Measurements from ENCODE around the gene PCNX1. TPM values are rescaled to one million over a fixed set of nuclear protein-coding genes. Genes with fewer than 3 reads are reported as not detected.
A peak's percentile ranks its signal among the peaks of the same experiment; 100 is the strongest.
"Not testable (repeated sequence)": the region's sequence is repeated elsewhere in the genome, so short reads cannot be mapped to it uniquely, and the experiment has no call there.

PCNX1 gene
- total RNA-seq, 8 experiments from 2014 or later: 17.2 to 79.9 (median 32.7) TPM

DNA sequence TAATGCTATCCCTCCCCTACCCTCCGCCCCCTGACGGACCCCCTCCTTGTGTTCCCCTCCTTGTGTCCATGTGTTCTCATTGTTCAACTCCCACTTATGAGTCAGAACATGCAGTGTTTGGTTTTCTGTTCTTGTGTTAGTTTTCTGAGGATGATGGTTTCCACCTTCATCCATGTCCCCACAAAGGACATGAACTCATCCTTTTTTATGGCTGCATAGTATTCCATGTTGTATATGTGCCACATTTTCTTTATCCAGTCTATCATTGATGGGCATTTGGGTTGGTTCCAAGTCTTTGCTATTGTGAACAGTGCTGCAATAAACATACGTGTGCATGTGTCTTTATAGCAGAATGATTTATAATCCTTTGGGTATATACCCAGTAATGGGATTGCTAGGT lies 112.7 kb downstream of the PCNX1 start:
- in situ Hi-C loops (cut with MboI; ENCODE audit: low pct_unique_long_range_greater_than_20kb in 2 of 9, low sequenced_read_pairs in 9 of 9, unreplicated experiment in 9 of 9): not testable (repeated sequence)

DNA sequence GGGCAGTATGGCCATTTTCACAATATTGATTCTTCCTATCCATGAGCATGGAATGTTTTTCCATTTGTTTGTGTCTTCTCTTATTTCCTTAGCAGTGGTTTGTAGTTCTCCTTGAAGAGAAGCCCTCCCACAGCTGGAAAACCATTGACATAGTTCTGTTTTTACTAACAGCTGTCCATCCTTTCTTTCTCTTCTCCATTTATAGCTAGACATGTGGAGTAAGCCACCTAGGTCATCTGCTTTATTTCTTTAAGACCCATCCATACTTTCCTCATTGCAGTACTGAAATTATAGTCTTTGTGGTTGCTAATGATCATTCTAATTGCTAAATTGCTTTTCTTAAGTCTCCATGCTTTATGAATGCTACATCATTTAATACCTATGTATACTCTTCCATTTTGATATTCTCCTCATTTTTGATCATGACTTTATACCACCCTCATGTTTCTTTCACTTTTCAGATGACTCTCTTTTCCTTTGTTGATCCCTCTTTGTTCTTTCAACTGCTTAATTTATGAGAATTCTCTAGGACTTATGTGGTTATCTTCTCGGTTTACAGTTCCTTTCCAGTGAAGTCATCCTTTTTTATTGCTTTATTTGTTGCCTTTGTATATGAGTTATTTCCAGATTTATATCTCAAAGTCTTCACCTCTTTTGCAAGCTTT lies 114.2 kb downstream of the PCNX1 start:
- Histone ChIP-seq H3K4me1 (replicated peaks in 1 of 2) (no peaks in the 10 kb centered on the region), H3K27ac (no peak overlapping the region), H3K4me3 (no peak overlapping the region)
- 0 to 100% (median 64%) methylated on average over 1 of the region's 1 CpG; no CpG with 5 or more reads in 1 of the 10 experiments for WGBS, 10 experiments
- ATAC-seq (replicated peaks in 6 of 8): peak in 2 of 8 experiments; percentile 66 to 78
- in situ Hi-C loops (cut with MboI; ENCODE audit: low pct_unique_long_range_greater_than_20kb in 2 of 9, low sequenced_read_pairs in 9 of 9, unreplicated experiment in 9 of 9): no loop called here

More for the DNA sequence above, 112.7 kb downstream of the PCNX1 start:
- H3K4me3 ChIP-seq; H3K4me1 ChIP-seq (replicated peaks in 1 of 2); H3K27ac ChIP-seq; ATAC-seq (replicated peaks in 6 of 8): not testable (repeated sequence)
- WGBS, 10 experiments: no CpG with 5 or more reads among the region's 3 CpGs

DNA sequence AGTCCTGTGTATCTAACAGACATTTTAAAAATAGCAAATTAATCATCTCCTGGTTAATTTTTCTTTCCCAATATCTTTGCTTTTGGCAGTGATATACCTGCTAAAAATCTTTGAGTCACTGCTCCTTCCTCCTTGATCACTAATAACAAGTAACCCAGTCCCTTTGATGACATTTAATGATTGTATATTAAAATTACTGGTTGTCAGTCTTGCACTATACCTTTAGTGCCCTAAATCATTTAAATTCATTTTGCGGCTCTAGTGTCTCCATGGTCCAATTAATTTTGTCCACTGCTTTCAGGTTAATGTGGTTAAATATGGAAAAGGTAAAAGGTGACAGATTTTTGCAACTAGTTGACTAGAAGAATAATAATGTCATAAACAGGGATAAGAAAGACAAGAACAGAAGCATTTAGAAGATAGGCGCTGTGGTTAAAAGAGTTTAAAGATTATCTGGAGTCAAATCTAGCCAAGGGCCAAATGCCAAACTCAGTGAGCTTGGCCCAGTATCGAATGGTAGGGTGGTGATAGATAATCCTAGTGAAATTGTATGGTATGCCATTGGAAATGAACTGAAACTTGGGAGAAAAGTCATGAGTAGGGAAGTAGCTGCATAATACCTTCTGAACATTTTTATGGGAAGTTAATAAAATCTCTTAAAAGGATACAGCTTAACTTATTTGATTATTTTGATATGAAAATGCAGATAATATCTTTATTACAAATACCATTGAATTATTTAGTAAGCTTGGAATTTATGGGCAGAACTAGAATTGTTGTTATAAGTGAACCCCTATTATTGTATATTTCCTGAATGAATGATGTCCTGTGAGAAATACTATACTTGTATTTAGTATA lies 115.0 kb downstream of the PCNX1 start:
- in situ Hi-C loops (cut with MboI; ENCODE audit: low pct_unique_long_range_greater_than_20kb in 2 of 9, low sequenced_read_pairs in 9 of 9, unreplicated experiment in 9 of 9): no loop called here
- Histone ChIP-seq H3K4me3 (no peak overlapping the region), H3K4me1 (replicated peaks in 1 of 2) (no peaks in the 10 kb centered on the region), H3K27ac (no peak overlapping the region)
- WGBS, 10 experiments: 50 to 100% (median 93%) methylated on average over 1 to 3 of the region's 3 CpGs; no CpG with 5 or more reads in 1 of the 10 experiments
- no peak for ATAC-seq (replicated peaks in 6 of 8)

DNA sequence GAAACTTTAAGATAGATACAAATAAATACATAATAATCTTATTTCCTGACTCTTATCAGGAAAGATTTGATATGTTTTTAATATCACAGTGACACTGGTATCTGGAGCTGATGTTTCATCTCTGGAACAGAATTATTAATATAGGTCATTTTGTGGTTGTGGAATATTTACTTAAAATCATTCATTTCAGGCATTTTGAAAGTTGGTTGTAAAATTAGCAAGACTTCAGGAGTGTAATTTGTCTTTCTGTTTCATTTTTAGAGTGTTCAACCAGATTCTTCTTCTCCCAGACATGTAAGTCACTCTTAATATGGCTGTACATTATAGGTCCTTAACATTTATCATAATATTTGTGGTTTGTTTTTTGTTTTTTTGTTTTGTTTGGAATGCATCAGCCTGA lies 115.7 kb downstream of the PCNX1 start:
- in situ Hi-C loops (cut with MboI; ENCODE audit: low pct_unique_long_range_greater_than_20kb in 2 of 9, low sequenced_read_pairs in 9 of 9, unreplicated experiment in 9 of 9): no loop called here
- no peaks in the 10 kb centered on the region for H3K4me1 ChIP-seq (replicated peaks in 1 of 2)
- H3K4me3 ChIP-seq: no peak overlapping the region
- H3K27ac ChIP-seq: no peak overlapping the region
- no peak for ATAC-seq (replicated peaks in 6 of 8)

DNA sequence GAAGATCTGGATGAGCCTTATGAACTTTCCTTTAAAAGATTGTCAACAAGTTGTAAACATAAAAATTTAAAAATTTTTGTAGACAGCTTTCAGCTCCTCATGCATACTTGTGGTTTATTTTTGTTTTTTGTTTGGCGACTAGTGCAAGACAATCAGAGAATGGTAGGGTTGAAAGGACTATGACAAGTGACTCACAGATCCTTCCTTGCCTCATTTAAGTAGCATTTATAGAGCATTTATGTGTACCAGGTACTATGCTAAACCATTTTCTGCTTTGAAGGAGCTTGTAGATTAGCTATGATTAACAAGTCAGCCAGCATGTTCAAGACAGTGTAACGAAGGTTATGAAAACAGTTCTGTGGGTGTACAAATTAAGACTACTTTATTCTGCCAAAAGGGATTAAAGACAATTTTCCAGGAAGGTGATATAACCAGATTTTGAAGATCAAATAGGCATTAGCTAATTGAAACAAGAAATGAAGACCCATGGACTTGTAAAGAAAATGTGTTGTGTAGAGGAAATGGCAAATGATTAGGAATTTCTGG lies 122.0 kb downstream of the PCNX1 start:
- Histone ChIP-seq H3K4me1 (replicated peaks in 1 of 2) (no peaks in the 10 kb centered on the region), H3K27ac (no peak overlapping the region), H3K4me3 (no peak overlapping the region)
- WGBS, 10 experiments: 20 to 100% (median 83%) methylated on average over 1 to 2 of the region's 2 CpGs; no CpG with 5 or more reads in 1 of the 10 experiments
- ATAC-seq (replicated peaks in 6 of 8): no peak
- in situ Hi-C loops (cut with MboI; ENCODE audit: low pct_unique_long_range_greater_than_20kb in 2 of 9, low sequenced_read_pairs in 9 of 9, unreplicated experiment in 9 of 9): no loop called here

DNA sequence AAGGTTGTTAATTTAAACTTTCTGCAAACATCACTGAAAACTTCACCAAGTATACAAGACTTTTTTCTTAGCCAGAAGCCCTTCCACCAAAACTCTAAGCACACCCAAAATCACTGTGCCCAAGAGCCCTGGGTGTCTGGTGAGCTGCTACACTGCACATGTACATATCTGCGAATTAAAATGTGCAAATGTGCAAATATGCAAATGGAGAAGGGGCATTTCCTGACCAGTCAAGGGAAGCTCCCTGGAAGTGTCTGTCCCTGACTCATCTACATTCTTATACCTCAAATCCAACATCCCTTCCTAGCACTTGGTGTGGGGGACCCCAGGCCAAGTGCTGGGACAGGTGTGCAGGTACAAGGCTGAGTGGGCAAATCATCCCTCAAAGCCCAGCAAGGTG lies 123.7 kb downstream of the PCNX1 start:
- no peaks in the 10 kb centered on the region for H3K4me1 ChIP-seq (replicated peaks in 1 of 2)
- in situ Hi-C loops (cut with MboI; ENCODE audit: low pct_unique_long_range_greater_than_20kb in 2 of 9, low sequenced_read_pairs in 9 of 9, unreplicated experiment in 9 of 9): no loop called here
- ATAC-seq (replicated peaks in 6 of 8): peak in 4 of 8 experiments; percentile 13 to 100 (median 100)
- WGBS, 10 experiments: 0 to 100% (median 40%) methylated on average over 1 of the region's 1 CpG; no CpG with 5 or more reads in 6 of the 10 experiments
- H3K4me3 ChIP-seq: no peak overlapping the region
- no peak overlapping the region for H3K27ac ChIP-seq

DNA sequence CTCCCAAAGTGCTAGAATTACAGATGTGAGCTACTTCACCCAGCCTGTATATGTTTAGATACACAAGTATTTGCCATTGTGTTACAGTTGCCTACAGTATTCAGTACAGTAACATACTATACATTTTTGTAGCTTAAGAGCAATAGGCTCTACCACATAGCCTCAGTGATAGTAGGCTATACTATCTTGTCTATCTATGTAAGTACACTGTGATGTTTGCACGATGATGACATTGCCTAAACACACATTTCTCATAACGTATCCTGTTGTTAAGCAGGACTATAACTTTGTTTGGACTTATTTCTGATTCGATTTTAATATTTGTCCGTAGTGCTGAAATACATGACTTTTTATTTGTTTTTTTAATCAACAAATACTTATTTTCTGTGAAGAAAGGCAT lies 129.2 kb downstream of the PCNX1 start:
- in situ Hi-C loops (cut with MboI; ENCODE audit: low pct_unique_long_range_greater_than_20kb in 2 of 9, low sequenced_read_pairs in 9 of 9, unreplicated experiment in 9 of 9): no loop called here
- no peak overlapping the region for H3K4me3 ChIP-seq
- H3K27ac ChIP-seq: no peak overlapping the region
- no peaks in the 10 kb centered on the region for H3K4me1 ChIP-seq (replicated peaks in 1 of 2)
- WGBS, 10 experiments: 92 to 100% (median 96%) methylated on average over 3 to 4 of the region's 4 CpGs; no CpG with 5 or more reads in 3 of the 10 experiments
- no peak for ATAC-seq (replicated peaks in 6 of 8)

DNA sequence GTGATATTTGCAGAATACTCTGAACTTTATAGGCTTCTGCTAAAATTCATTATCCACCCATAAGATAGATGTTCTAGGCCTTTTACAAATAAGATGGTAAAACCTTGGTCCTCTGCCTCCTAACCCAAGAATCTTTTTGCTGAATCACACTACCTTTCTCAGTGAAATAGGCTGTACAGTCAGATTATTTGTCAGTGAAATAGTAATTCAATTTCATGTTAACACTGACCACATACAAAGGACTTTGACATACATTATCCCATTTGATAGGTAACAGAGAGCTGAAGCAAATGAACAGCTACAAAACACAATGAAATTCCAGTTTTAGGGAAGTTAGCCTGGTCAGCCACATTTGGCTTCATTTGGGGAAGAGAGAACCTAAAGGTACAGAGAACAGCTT lies 141.1 kb downstream of the PCNX1 start:
- no peak for ATAC-seq (replicated peaks in 6 of 8)
- Histone ChIP-seq H3K4me1 (replicated peaks in 1 of 2) (no peaks in the 10 kb centered on the region), H3K27ac (no peak overlapping the region), H3K4me3 (no peak overlapping the region)
- in situ Hi-C loops (cut with MboI; ENCODE audit: low pct_unique_long_range_greater_than_20kb in 2 of 9, low sequenced_read_pairs in 9 of 9, unreplicated experiment in 9 of 9): no loop called here

DNA sequence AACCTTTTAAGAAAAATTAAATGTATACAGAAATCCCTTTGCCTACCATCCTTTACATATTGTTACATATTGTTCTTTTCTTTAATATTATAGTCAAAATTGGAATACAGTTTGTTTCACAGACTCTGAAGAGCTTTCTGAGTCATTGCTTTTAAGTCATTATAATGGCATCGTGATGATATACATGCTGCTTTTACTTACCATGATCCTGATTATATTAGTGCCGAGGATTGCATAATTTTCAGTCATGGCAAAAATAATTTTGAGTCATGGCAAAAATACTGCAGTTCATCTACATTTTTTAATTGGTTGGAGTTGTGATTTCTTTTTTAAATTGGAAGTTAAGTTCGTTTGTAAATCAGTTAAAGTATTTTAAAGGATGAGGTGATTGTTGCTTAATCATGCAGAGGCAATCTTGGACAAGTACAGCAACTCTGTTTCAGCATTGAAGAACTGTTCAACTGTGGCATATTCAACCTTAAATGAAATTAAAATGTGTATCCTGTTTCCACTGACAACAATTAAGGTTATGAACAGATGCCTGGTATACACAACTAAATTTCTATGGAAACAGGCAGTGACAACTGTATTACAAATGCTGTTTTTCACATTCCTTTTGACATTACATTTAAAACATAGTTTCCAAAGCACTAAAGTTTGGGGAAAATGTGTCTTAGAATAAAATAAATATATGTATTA lies 142.3 kb downstream of the PCNX1 start:
- WGBS, 10 experiments: 0 to 97% (median 61%) methylated on average over 1 to 3 of the region's 3 CpGs; no CpG with 5 or more reads in 2 of the 10 experiments
- Histone ChIP-seq H3K4me3 (no peak overlapping the region), H3K4me1 (replicated peaks in 1 of 2) (no peaks in the 10 kb centered on the region), H3K27ac (no peak overlapping the region)
- peak in 3 of 8 experiments; percentile 24 to 73 (median 71) for ATAC-seq (replicated peaks in 6 of 8)
- in situ Hi-C loops (cut with MboI; ENCODE audit: low pct_unique_long_range_greater_than_20kb in 2 of 9, low sequenced_read_pairs in 9 of 9, unreplicated experiment in 9 of 9): no loop called here

DNA sequence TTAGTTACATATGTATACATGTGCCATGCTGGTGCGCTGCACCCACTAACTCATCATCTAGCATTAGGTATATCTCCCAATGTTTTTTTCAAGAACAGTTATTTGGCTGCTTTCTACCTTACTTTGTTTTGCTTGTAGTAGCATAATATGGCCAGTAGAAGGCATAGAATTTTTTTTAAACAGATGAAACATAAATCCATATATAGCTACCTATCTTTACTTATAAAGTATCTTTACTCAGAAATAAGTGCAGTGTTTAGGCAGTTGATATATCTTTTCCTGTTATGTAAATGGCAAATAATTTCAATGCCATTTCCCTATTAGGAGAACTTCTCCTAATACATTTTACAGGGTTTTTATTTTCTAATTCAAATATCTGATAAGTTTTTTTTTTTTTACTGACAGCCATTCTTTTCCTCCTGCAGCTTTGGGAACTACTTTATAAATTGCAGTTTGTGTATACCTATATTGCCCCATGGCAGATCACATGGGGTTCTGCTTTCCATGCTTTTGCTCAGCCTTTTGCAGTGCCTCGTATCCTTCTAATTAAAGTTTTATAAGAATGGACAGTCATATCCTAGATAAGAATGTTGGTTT lies 143.1 kb downstream of the PCNX1 start:
- in situ Hi-C loops (cut with MboI; ENCODE audit: low pct_unique_long_range_greater_than_20kb in 2 of 9, low sequenced_read_pairs in 9 of 9, unreplicated experiment in 9 of 9): no loop called here
- H3K4me1 ChIP-seq (replicated peaks in 1 of 2): no peaks in the 10 kb centered on the region
- WGBS, 10 experiments: 88 to 100% (median 100%) methylated on average over 1 to 2 of the region's 2 CpGs; no CpG with 5 or more reads in 2 of the 10 experiments
- peak in 2 of 8 experiments; percentile 30 for ATAC-seq (replicated peaks in 6 of 8)
- no peak overlapping the region for H3K27ac ChIP-seq
- no peak overlapping the region for H3K4me3 ChIP-seq

DNA sequence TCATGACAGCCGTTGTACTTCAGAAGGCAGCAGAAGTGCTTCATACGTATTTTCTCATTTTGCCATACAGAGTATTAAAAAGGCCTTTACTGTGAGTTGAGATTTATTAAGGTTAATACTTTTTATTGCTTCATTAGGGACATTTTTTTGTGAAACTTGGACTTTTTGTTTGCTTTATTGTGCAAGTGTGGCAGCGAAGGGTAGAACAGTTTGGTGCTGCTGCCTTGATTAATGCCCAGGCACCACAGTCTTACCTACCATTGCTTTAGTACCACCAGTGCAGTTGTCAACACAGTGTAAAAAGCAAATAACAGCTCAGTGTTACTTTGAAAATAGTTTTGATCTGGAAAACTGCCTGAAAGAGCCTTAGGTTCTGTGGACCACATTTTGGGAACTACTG lies 147.4 kb downstream of the PCNX1 start:
- no peak for ATAC-seq (replicated peaks in 6 of 8)
- H3K4me3 ChIP-seq: no peak overlapping the region

DNA sequence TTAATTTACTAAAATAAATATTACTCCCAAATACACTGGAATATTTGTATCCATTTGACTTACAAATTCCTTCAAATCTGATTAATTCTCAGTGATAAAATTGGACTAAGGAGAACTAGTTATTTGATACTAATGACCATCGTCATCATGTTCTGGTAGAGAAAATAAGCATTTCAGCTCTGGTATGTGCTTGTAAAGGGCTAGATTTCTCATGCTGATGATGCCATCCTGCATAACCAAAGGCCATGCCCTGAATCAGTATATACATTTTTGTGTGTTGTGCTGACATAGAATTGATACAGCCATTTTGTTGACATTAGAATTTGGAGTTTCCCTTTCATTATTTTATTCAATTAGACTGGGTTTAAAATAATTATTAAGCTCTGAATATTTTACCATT lies 148.9 kb downstream of the PCNX1 start:
- ATAC-seq (replicated peaks in 6 of 8): no peak
- in situ Hi-C loops (cut with MboI; ENCODE audit: low pct_unique_long_range_greater_than_20kb in 2 of 9, low sequenced_read_pairs in 9 of 9, unreplicated experiment in 9 of 9): no loop called here
- Histone ChIP-seq H3K4me1 (replicated peaks in 1 of 2) (no peaks in the 10 kb centered on the region), H3K4me3 (no peak overlapping the region), H3K27ac (no peak overlapping the region)
- 100% methylated on average over 1 of the region's 1 CpG; no CpG with 5 or more reads in 3 of the 10 experiments for WGBS, 10 experiments

More for the DNA sequence above, 147.4 kb downstream of the PCNX1 start:
- H3K27ac ChIP-seq: no peak overlapping the region
- no peaks in the 10 kb centered on the region for H3K4me1 ChIP-seq (replicated peaks in 1 of 2)
- WGBS, 10 experiments: 91 to 100% (median 100%) methylated on average over 1 to 3 of the region's 3 CpGs
- in situ Hi-C loops (cut with MboI; ENCODE audit: low pct_unique_long_range_greater_than_20kb in 2 of 9, low sequenced_read_pairs in 9 of 9, unreplicated experiment in 9 of 9): no loop called here

Data from motor neuron (in vitro differentiated cells).